KG1 (cell line): ENCODE results near the gene C3orf33.

Experiments
- DNase-seq: peaks from one replicate; lab custom pipeline; 2025; lab: John Stamatoyannopoulos, UW

The C3orf33 gene

GRCh38 chr3:155785662-155786295 is 20.3 kb downstream of the C3orf33 start:
- no peak for DNase-seq

GRCh38 chr3:155782390-155782953 is 23.6 kb downstream of the C3orf33 start:
- no peak for DNase-seq

GRCh38 chr3:155780291-155780690 is 25.8 kb downstream of the C3orf33 start:
- no peak for DNase-seq

GRCh38 chr3:155778462-155778861 is 27.6 kb downstream of the C3orf33 start:
- no peak for DNase-seq

- no peak for DNase-seq
Observed at GRCh38 chr3:155772801-155773200, 33.3 kb downstream of the C3orf33 start.

GRCh38 chr3:155771126-155771525 is 35.0 kb downstream of the C3orf33 start:
- DNase-seq: no peak

GRCh38 chr3:155766206-155766605 is 39.9 kb downstream of the C3orf33 start:
- no peak for DNase-seq

- DNase-seq: no peak
Observed at GRCh38 chr3:155763870-155764463, 42.1 kb downstream of the C3orf33 start.

- DNase-seq: no peak
Observed at GRCh38 chr3:155760653-155761052, 45.4 kb downstream of the C3orf33 start.

- DNase-seq: no peak
Observed at GRCh38 chr3:155757577-155757976, 48.5 kb downstream of the C3orf33 start.

- peak; percentile 8 for DNase-seq
Observed at GRCh38 chr3:155753038-155753639, 52.9 kb downstream of the C3orf33 start.

- DNase-seq: no peak
Observed at GRCh38 chr3:155748611-155749365, 57.3 kb downstream of the C3orf33 start.

GRCh38 chr3:155747946-155748290 is 58.2 kb downstream of the C3orf33 start:
- DNase-seq: no peak

- no peak for DNase-seq
Observed at GRCh38 chr3:155747286-155747945, 58.7 kb downstream of the C3orf33 start.

GRCh38 chr3:155746703-155747102 is 59.4 kb downstream of the C3orf33 start:
- no peak for DNase-seq

- DNase-seq: no peak
Observed at GRCh38 chr3:155745795-155746550, 60.1 kb downstream of the C3orf33 start.

GRCh38 chr3:155744626-155745324 is 61.3 kb downstream of the C3orf33 start, which contains the start of gene PLCH1:
TSS of gene PLCH1 (minus strand) at chr3:155745071. CDS start at chr3:155704224, 40,847 bp downstream.
- no peak for DNase-seq

GRCh38 chr3:155744010-155744625 is 62.0 kb downstream of the C3orf33 start:
- DNase-seq: no peak

GRCh38 chr3:155743606-155744005 is 62.5 kb downstream of the C3orf33 start:
- no peak for DNase-seq

GRCh38 chr3:155742349-155742965 is 63.6 kb downstream of the C3orf33 start:
- DNase-seq: no peak
